Measurements from ENCODE around the gene HHIP.

The HHIP gene

GRCh38 chr4:144647095-144647561 is 1.2 kb downstream of the HHIP start:
- TF ChIP-seq CTCF (IDR thresholded peaks at IDR 0.05; ENCODE audit: low read depth, low read length, missing control alignments) = no peak
- H3K4me3 ChIP-seq (replicated peaks; ENCODE audit: low read depth, low read length) = peak overlapping the region; percentile 51
- no peak for DNase-seq (ENCODE audit: extremely low read depth, low read depth)

DNA sequence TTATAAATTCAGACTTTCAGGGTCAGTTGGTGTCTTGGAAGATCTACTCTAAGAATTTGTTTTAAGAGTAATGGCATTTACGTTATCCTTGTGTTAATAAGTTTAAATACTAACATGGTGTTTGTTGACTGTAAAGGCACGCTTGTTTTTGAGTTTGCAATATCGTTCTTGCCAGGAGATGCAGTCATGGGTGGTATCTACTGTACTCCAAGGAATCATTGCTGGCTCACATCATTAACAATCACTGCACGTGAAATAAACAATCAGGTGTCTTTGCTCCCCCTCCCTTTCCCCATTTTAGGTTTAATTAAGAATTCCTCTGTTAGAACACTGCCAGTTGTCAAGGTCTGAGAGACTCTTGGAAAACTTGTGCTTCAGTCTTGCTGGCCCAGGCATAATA is 1.6 kb downstream of the HHIP start:
- DNase-seq (ENCODE audit: extremely low read depth, low read depth) = no peak
- peak overlapping the region; percentile 51 for H3K4me3 ChIP-seq (replicated peaks; ENCODE audit: low read depth, low read length)
- TF ChIP-seq CTCF (IDR thresholded peaks at IDR 0.05; ENCODE audit: low read depth, low read length, missing control alignments) = no peak

DNA sequence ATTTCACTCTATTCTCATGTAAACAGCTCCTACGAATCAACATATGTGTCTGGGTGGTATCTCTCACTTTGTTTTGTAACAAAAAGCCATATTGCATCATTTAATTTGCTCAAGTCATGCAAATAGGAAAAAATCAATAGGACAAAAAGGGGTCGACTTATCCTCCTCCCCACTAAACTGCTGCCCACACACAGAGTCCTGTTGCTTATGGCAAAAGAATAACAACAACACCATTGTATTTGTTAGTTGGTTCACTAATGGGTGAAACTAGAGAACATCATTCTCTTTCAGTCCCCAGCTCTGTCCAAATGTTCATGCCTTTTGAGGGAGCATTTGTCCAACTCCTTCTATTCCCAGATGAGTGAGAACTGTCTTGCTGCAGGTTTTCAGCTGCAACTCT is 2.1 kb downstream of the HHIP start:
- no peak for TF ChIP-seq CTCF (IDR thresholded peaks at IDR 0.05; ENCODE audit: low read depth, low read length, missing control alignments)
- H3K4me3 ChIP-seq (replicated peaks; ENCODE audit: low read depth, low read length) = no peak overlapping the region
- DNase-seq (ENCODE audit: extremely low read depth, low read depth) = no peak

- H3K4me3 ChIP-seq (replicated peaks; ENCODE audit: low read depth, low read length) = no peak overlapping the region
- no peak for DNase-seq (ENCODE audit: extremely low read depth, low read depth)
- no peak for TF ChIP-seq CTCF (IDR thresholded peaks at IDR 0.05; ENCODE audit: low read depth, low read length, missing control alignments)
These were observed 3.7 kb downstream of the HHIP start for GRCh38 chr4:144649646-144650045.

GRCh38 chr4:144650311-144651005 is 4.5 kb downstream of the HHIP start:
- no peak for TF ChIP-seq CTCF (IDR thresholded peaks at IDR 0.05; ENCODE audit: low read depth, low read length, missing control alignments)
- no peak for DNase-seq (ENCODE audit: extremely low read depth, low read depth)
- H3K4me3 ChIP-seq (replicated peaks; ENCODE audit: low read depth, low read length) = no peak overlapping the region

DNA sequence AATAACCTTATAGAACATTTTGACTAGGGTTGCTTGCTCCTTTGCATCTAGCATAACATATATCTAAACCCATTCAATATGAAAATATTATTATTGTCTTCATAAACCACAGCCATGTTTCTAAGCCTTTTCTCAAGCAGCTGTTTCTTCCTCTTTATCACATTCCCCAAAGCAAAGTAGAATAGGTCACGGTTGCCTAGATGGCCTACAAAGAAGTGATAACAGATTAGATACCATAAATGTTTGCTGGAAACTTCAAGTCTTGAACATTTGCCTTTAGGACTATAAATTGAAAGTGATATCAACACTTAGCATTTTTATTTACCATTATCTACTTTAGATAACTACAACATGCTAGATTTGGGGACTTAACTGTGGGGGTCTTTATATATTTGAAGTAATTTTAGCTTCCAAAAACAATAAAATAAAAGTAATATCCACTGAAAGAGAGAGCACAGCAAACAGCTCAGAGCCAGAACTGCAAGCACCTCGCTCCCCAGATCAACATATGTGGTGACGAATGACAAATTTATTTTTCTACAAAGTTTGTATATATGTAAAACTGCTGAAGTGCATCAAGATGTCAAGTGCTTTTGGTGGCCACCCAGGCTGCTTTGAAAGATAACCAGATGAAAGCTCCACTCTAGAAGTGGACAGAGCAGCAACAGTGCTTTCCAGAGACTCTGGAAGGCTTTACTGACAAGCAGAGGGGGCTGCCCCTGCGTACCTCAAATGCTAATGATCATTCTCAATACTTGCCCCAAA is 8.0 kb downstream of the HHIP start:
- H3K4me3 ChIP-seq (replicated peaks; ENCODE audit: low read depth, low read length) = no peak overlapping the region
- TF ChIP-seq CTCF (IDR thresholded peaks at IDR 0.05; ENCODE audit: low read depth, low read length, missing control alignments) = no peak
- no peak for DNase-seq (ENCODE audit: extremely low read depth, low read depth)

Data from HFF-Myc (cell line).